Liver (tissue), 9 donors: Measurements from ENCODE around the gene NCOR2. TPM values are rescaled to one million over a fixed set of nuclear protein-coding genes. Genes with fewer than 3 reads are reported as not detected.

ENCODE experiments used
- DNase-seq: peaks from one replicate; pipeline ENCODE4 v3.0.0-alpha.2; 2017; ENCODE audit warnings: low spot score
- H3K27ac ChIP-seq, 2 donors: one replicate each; pipeline ENCODE4 v1.7.0; 2013; ENCODE audit warnings: inconsistent platforms in 2 of 2, low read length in 2 of 2, control low read depth in 1 of 2, low read depth in 1 of 2, mild to moderate bottlenecking in 1 of 2
- H3K27me3 ChIP-seq, 4 donors: one replicate each; pipeline versions ENCODE4 v1.6.1 to v1.7.0; 2013; ENCODE audit warnings: low read length in 3 of 4, inconsistent platforms in 1 of 4, mild to moderate bottlenecking in 1 of 4, moderate library complexity in 1 of 4; ENCODE audit not compliant: control insufficient read depth in 4 of 4, insufficient read depth in 4 of 4
- H3K36me3 ChIP-seq, 4 donors: one replicate each; pipeline versions ENCODE4 v1.6.1 to v1.7.0; 2013; ENCODE audit warnings: low read length in 3 of 4, mild to moderate bottlenecking in 3 of 4, low read depth in 1 of 4, moderate library complexity in 1 of 4; ENCODE audit not compliant: control insufficient read depth in 4 of 4, insufficient read depth in 3 of 4
- H3K4me1 ChIP-seq, 4 donors: one replicate each; pipeline versions ENCODE4 v1.6.1 to v1.7.0; 2013; ENCODE audit warnings: low read length in 3 of 4, mild to moderate bottlenecking in 3 of 4, moderate library complexity in 1 of 4; ENCODE audit not compliant: control insufficient read depth in 4 of 4, insufficient read depth in 4 of 4
- H3K4me3 ChIP-seq, 3 donors: one replicate each; pipeline versions ENCODE4 v1.6.1 to v1.7.0; 2013; ENCODE audit warnings: low read length in 3 of 3, control low read depth in 1 of 3, low read depth in 1 of 3, mild to moderate bottlenecking in 1 of 3
- H3K9ac ChIP-seq, 2 donors: one replicate each; pipeline ENCODE4 v1.7.0; 2013; ENCODE audit warnings: low read length in 2 of 2, mild to moderate bottlenecking in 2 of 2, moderate library complexity in 2 of 2, control low read depth in 1 of 2, low read depth in 1 of 2
- H3K9me3 ChIP-seq, 4 donors: one replicate each; pipeline versions ENCODE4 v1.6.1 to v1.7.0; 2013; ENCODE audit warnings: low read length in 3 of 4; ENCODE audit not compliant: control insufficient read depth in 4 of 4
- ATF3 ChIP-seq: IDR thresholded peaks from 2 replicates; pipeline ENCODE4 v1.6.1; 2016; ENCODE audit warnings: antibody characterized with exemption
- EGR1 ChIP-seq, 2 donors: IDR thresholded peaks; 2 replicates each; pipeline ENCODE4 v1.6.1; 2016 to 2018; ENCODE audit warnings: antibody characterized with exemption in 2 of 2, low read depth in 2 of 2
- FOXA2 ChIP-seq: IDR thresholded peaks from 2 replicates; pipeline ENCODE4 v1.6.1; 2016; ENCODE audit warnings: antibody characterized with exemption
- GABPA ChIP-seq, 2 donors: IDR thresholded peaks in 1 of 2; conservative IDR thresholded peaks in 1 of 2; 2 replicates each; pipeline ENCODE4 v1.6.1; 2016; ENCODE audit warnings: antibody characterized with exemption in 2 of 2, mild to moderate bottlenecking in 1 of 2, moderate library complexity in 1 of 2
- HNF4G ChIP-seq: IDR thresholded peaks from 2 replicates; pipeline ENCODE4 v1.6.1; 2016; ENCODE audit warnings: antibody characterized with exemption
- JUND ChIP-seq, 2 donors: IDR thresholded peaks; 2 replicates each; pipeline ENCODE4 v1.6.1; 2016; ENCODE audit warnings: antibody characterized with exemption in 2 of 2
- NR2F2 ChIP-seq: IDR thresholded peaks from 2 replicates; pipeline ENCODE4 v1.6.1; 2016; ENCODE audit warnings: antibody characterized with exemption
- RAD21 ChIP-seq, 2 donors: IDR thresholded peaks; 2 replicates each; pipeline ENCODE4 v1.6.1; 2016; ENCODE audit warnings: antibody characterized with exemption in 2 of 2, mild to moderate bottlenecking in 2 of 2
- SP1 ChIP-seq: IDR thresholded peaks from 2 replicates; pipeline ENCODE4 v1.6.1; 2018; ENCODE audit warnings: antibody characterized with exemption, mild to moderate bottlenecking
- TAF1 ChIP-seq: conservative IDR thresholded peaks from 2 replicates; pipeline ENCODE4 v1.6.1; 2016; ENCODE audit warnings: antibody characterized with exemption, mild to moderate bottlenecking
- WGBS: extraction: QIAGEN DNeasy Blood & Tissue Kit; methylation state at CpG from one replicate; pipeline ENCODE4 v1.1.7; 2013; 5-methylcytosine and 5-hydroxymethylcytosine counted together
- polyA plus RNA-seq, 2 donors: library from polyadenylated mRNA; stranded (reverse) in 1 of 2; unstranded in 1 of 2; fragments of 200-250 nt in 1 of 2; fragments of >200 nt in 1 of 2; fragmentation: Nextera tagmentation in 1 of 2; extraction: Ambion mirVana in 1 of 2; gene quantifications; one replicate each; pipeline versions ENCODE4 v1.2.1 to v1.2.3, GENCODE V29; 2013 to 2015
- total RNA-seq, 2 donors: library from RNA; depleted of rRNA; stranded (reverse); fragments of >200 nt; gene quantifications; one replicate each; pipeline ENCODE4 v1.2.3, GENCODE V29; 2014
- TF ChIP-seq, protein P1 (sequence below): fragments of 150-350 bp; IDR thresholded peaks from 2 replicates; pipeline ENCODE4 v1.5.1; 2017; ENCODE audit warnings: improper control_type of control experiment, low read depth, low read length; ENCODE audit not compliant: missing input control
- TF ChIP-seq, protein P2 (sequence below): IDR thresholded peaks from 2 replicates; pipeline ENCODE4 v1.6.1; 2016; ENCODE audit warnings: antibody characterized with exemption
- TF ChIP-seq, protein P3 (sequence below): IDR thresholded peaks from 2 replicates; pipeline ENCODE4 v1.6.1; 2016; ENCODE audit warnings: antibody characterized with exemption
- TF ChIP-seq, protein P4 (sequence below): IDR thresholded peaks from 2 replicates; pipeline ENCODE4 v1.6.1; 2016; ENCODE audit warnings: antibody characterized with exemption, mild to moderate bottlenecking
- donor health status: healthy.
- donor health status: healthy.
- donor health status: healthy.
- donor health status: healthy.
- donor health status: healthy.

NCOR2 gene
- total and polyA plus RNA-seq, 4 donors = 7.9 to 31.6 (median 18.1) TPM

DNA sequence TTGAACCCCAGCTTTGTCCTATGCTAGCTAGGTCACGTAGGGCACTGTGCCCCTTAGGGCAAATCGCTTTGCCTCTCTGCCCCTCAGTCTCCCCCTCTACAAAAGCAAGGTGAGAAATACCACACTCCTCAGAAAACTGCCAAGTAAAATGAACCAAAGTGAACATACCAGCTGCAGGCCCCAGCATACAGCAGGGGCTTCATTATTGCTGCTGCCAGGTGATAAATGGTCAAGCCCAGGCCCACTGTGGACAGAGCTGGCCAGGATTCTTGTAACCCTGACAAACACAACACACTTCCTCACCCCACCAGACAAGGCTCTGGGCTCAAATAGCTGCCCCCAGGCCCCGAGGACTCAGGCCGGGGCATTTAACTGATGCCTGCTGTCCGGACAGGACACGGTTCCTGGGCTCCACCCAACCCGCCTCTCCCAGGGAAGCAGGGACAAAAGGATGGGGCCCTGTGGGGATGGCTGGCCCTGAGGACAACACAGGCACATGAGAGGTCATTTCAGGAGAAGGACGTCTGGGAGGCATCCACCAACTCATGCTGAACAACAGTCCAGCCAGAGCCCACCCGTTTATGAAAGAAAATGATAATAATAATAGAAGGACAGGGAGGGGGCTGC is 36.7 kb downstream of the NCOR2 start:
- Histone ChIP-seq H3K9ac (no peak overlapping the region), H3K4me3 (no peak overlapping the region), H3K27me3 (no peaks in the 10 kb centered on the region), H3K36me3 (no peaks in the 10 kb centered on the region), H3K4me1 (no peaks in the 10 kb centered on the region), H3K27ac (no peak overlapping the region), H3K9me3 (no peaks in the 10 kb centered on the region)
- DNase-seq = no peak
- 83% methylated on average over 9 of the region's 9 CpGs for WGBS
- TF ChIP-seq RAD21 (IDR thresholded peaks at IDR 0.05) (no peak), GABPA (IDR thresholded peaks at IDR 0.05 in 1 of 2, conservative IDR thresholded peaks at IDR 0.05 in 1 of 2) (no peak), FOXA2 (no peak), TAF1 (no peak)

- no peak overlapping the region for H3K27ac ChIP-seq
- DNase-seq = no peak
- H3K4me3 ChIP-seq = no peak overlapping the region
- WGBS = 96% methylated on average over 6 of the region's 6 CpGs
- H3K36me3 ChIP-seq = no peaks in the 10 kb centered on the region
- H3K4me1 ChIP-seq = no peaks in the 10 kb centered on the region
- H3K27me3 ChIP-seq = no peaks in the 10 kb centered on the region
- H3K9ac ChIP-seq = no peak overlapping the region
- TF ChIP-seq SP1 = no peak
- TF ChIP-seq EGR1 (IDR thresholded peaks at IDR 0.05; ENCODE audit: low read depth in 2 of 2) = no peak
- TF ChIP-seq FOXA2 = no peak
- no peak for TF ChIP-seq HNF4G
- TF ChIP-seq, protein P1, sequence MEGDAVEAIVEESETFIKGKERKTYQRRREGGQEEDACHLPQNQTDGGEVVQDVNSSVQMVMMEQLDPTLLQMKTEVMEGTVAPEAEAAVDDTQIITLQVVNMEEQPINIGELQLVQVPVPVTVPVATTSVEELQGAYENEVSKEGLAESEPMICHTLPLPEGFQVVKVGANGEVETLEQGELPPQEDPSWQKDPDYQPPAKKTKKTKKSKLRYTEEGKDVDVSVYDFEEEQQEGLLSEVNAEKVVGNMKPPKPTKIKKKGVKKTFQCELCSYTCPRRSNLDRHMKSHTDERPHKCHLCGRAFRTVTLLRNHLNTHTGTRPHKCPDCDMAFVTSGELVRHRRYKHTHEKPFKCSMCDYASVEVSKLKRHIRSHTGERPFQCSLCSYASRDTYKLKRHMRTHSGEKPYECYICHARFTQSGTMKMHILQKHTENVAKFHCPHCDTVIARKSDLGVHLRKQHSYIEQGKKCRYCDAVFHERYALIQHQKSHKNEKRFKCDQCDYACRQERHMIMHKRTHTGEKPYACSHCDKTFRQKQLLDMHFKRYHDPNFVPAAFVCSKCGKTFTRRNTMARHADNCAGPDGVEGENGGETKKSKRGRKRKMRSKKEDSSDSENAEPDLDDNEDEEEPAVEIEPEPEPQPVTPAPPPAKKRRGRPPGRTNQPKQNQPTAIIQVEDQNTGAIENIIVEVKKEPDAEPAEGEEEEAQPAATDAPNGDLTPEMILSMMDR = no peak
- TF ChIP-seq NR2F2 = no peak
- TF ChIP-seq, protein P2, sequence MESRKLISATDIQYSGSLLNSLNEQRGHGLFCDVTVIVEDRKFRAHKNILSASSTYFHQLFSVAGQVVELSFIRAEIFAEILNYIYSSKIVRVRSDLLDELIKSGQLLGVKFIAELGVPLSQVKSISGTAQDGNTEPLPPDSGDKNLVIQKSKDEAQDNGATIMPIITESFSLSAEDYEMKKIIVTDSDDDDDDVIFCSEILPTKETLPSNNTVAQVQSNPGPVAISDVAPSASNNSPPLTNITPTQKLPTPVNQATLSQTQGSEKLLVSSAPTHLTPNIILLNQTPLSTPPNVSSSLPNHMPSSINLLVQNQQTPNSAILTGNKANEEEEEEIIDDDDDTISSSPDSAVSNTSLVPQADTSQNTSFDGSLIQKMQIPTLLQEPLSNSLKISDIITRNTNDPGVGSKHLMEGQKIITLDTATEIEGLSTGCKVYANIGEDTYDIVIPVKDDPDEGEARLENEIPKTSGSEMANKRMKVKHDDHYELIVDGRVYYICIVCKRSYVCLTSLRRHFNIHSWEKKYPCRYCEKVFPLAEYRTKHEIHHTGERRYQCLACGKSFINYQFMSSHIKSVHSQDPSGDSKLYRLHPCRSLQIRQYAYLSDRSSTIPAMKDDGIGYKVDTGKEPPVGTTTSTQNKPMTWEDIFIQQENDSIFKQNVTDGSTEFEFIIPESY = no peak
- TF ChIP-seq ATF3 = no peak
- no peak for TF ChIP-seq GABPA (IDR thresholded peaks at IDR 0.05 in 1 of 2, conservative IDR thresholded peaks at IDR 0.05 in 1 of 2)
- TF ChIP-seq, protein P3, sequence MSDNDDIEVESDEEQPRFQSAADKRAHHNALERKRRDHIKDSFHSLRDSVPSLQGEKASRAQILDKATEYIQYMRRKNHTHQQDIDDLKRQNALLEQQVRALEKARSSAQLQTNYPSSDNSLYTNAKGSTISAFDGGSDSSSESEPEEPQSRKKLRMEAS = no peak
- no peak for TF ChIP-seq JUND (IDR thresholded peaks at IDR 0.05)
- TF ChIP-seq TAF1 = no peak
- TF ChIP-seq, protein P4, sequence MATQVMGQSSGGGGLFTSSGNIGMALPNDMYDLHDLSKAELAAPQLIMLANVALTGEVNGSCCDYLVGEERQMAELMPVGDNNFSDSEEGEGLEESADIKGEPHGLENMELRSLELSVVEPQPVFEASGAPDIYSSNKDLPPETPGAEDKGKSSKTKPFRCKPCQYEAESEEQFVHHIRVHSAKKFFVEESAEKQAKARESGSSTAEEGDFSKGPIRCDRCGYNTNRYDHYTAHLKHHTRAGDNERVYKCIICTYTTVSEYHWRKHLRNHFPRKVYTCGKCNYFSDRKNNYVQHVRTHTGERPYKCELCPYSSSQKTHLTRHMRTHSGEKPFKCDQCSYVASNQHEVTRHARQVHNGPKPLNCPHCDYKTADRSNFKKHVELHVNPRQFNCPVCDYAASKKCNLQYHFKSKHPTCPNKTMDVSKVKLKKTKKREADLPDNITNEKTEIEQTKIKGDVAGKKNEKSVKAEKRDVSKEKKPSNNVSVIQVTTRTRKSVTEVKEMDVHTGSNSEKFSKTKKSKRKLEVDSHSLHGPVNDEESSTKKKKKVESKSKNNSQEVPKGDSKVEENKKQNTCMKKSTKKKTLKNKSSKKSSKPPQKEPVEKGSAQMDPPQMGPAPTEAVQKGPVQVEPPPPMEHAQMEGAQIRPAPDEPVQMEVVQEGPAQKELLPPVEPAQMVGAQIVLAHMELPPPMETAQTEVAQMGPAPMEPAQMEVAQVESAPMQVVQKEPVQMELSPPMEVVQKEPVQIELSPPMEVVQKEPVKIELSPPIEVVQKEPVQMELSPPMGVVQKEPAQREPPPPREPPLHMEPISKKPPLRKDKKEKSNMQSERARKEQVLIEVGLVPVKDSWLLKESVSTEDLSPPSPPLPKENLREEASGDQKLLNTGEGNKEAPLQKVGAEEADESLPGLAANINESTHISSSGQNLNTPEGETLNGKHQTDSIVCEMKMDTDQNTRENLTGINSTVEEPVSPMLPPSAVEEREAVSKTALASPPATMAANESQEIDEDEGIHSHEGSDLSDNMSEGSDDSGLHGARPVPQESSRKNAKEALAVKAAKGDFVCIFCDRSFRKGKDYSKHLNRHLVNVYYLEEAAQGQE = no peak
- no peaks in the 10 kb centered on the region for H3K9me3 ChIP-seq
Observed at GRCh38 chr12:124529565-124530276, 37.7 kb downstream of the NCOR2 start.
